Neural cell (in vitro differentiated cells): ENCODE results near the gene LPGAT1. TPM values are rescaled to one million over a fixed set of nuclear protein-coding genes. Genes with fewer than 3 reads are reported as not detected.

Source experiments
- H2AFZ ChIP-seq: fragments of 200-600, 300-800 bp; sonication (generic), shearing (Covaris generic); 2 replicates; pipeline ENCODE4 v1.6.0; 2014; ENCODE audit warnings: low read depth, mild to moderate bottlenecking, antibody characterized with exemption, low read length, moderate library complexity
- H3F3A ChIP-seq: fragments of 200-600 bp; shearing (Covaris generic); 2 replicates; pipeline ENCODE4 v1.6.1; 2016; ENCODE audit warnings: mild to moderate bottlenecking, moderate library complexity, mixed read lengths, antibody characterized with exemption, low read length; ENCODE audit not compliant: insufficient read depth, poor library complexity, severe bottlenecking
- H3K27ac ChIP-seq: fragments of 200-600, 300-800 bp; sonication (generic), shearing (Covaris generic); 2 replicates; pipeline ENCODE4 v1.5.1; 2014; ENCODE audit warnings: mild to moderate bottlenecking, low read length, moderate library complexity
- H3K27me3 ChIP-seq: fragments of 300-800, 200-600 bp; sonication (generic), shearing (Covaris generic); 2 replicates; pipeline ENCODE4 v1.6.0; 2014; ENCODE audit warnings: mild to moderate bottlenecking, low read depth, low read length, moderate library complexity; ENCODE audit not compliant: insufficient read depth
- H3K36me3 ChIP-seq: fragments of 300-800, 200-600 bp; sonication (generic), shearing (Covaris generic); 2 replicates; pipeline ENCODE4 v1.5.1; 2014; ENCODE audit warnings: mild to moderate bottlenecking, antibody characterized with exemption, low read length, moderate library complexity; ENCODE audit not compliant: insufficient read depth
- H3K4me2 ChIP-seq: fragments of 300-800, 200-600 bp; sonication (generic), shearing (Covaris generic); 2 replicates; pipeline ENCODE4 v1.6.0; 2014; ENCODE audit warnings: mild to moderate bottlenecking, low read length
- H3K4me3 ChIP-seq: fragments of 300-800, 200-600 bp; sonication (generic), shearing (Covaris generic); 2 replicates; pipeline ENCODE4 v1.5.1; 2014; ENCODE audit warnings: mild to moderate bottlenecking, low read length, moderate library complexity
- H3K79me2 ChIP-seq: fragments of 200-600 bp; shearing (Covaris generic); replicated peaks from 2 replicates; pipeline ENCODE4 v1.6.0; 2014; ENCODE audit warnings: mild to moderate bottlenecking, low read length, moderate library complexity; ENCODE audit not compliant: insufficient read depth
- H3K9ac ChIP-seq: fragments of 300-800, 200-600 bp; sonication (generic), shearing (Covaris generic); 2 replicates; pipeline ENCODE4 v1.6.1; 2016; ENCODE audit warnings: mild to moderate bottlenecking, low read length, mixed read lengths
- H3K9me2 ChIP-seq: fragments of 200-600 bp; shearing (Covaris generic); 2 replicates; pipeline ENCODE4 v1.6.1; 2016; ENCODE audit warnings: mild to moderate bottlenecking, low read length, mixed read lengths; ENCODE audit not compliant: insufficient read depth
- H3K9me3 ChIP-seq: fragments of 200-600, 300-800 bp; sonication (generic), shearing (Covaris generic); 2 replicates; pipeline ENCODE4 v1.6.1; 2016; ENCODE audit warnings: mild to moderate bottlenecking, mixed run types, low read length, moderate library complexity, mixed read lengths
- H4K20me1 ChIP-seq: fragments of 200-600 bp; shearing (Covaris generic); 2 replicates; pipeline ENCODE4 v1.6.1; 2016; ENCODE audit warnings: mild to moderate bottlenecking, mixed run types; ENCODE audit not compliant: insufficient read depth
- EP300 ChIP-seq: fragments of 450-650 bp; conservative IDR thresholded peaks from 2 replicates; pipeline ENCODE4 v1.6.1; 2014; ENCODE audit warnings: antibody characterized with exemption, mild to moderate bottlenecking, moderate library complexity; ENCODE audit not compliant: poor library complexity, severe bottlenecking
- EZH2 ChIP-seq: fragments of 200-600, 300-800 bp; shearing (Covaris generic), sonication (generic); IDR thresholded peaks from 2 replicates; pipeline ENCODE4 v1.6.1; 2014; ENCODE audit warnings: antibody characterized with exemption, low read length, borderline replicate concordance, mild to moderate bottlenecking; ENCODE audit not compliant: insufficient read depth, poor library complexity, severe bottlenecking
- MXI1 ChIP-seq: fragments of 450-650 bp; conservative IDR thresholded peaks from 2 replicates; pipeline ENCODE4 v1.6.1; 2014; ENCODE audit warnings: antibody characterized with exemption, mild to moderate bottlenecking; ENCODE audit not compliant: poor library complexity, severe bottlenecking
- POLR2AphosphoS5 ChIP-seq: IDR thresholded peaks from 2 replicates; pipeline ENCODE4 v1.6.1; 2012
- RAD21 ChIP-seq: fragments of 450-650 bp; conservative IDR thresholded peaks from 2 replicates; pipeline ENCODE4 v1.6.1; 2014; ENCODE audit warnings: antibody characterized with exemption, mild to moderate bottlenecking, moderate library complexity
- SMC3 ChIP-seq: fragments of 450-650 bp; conservative IDR thresholded peaks from 2 replicates; pipeline ENCODE4 v1.6.1; 2014; ENCODE audit warnings: antibody characterized with exemption, mild to moderate bottlenecking, moderate library complexity; ENCODE audit not compliant: poor library complexity
- TAF1 ChIP-seq: IDR thresholded peaks from 2 replicates; pipeline ENCODE4 v1.6.1; 2012; ENCODE audit warnings: low read depth
- polyA plus RNA-seq: library from polyadenylated mRNA; depleted of rRNA; stranded (reverse); fragments of >200 nt; gene quantifications from 2 replicates; pipeline ENCODE4 v1.2.3, GENCODE V29; 2014
- TF ChIP-seq, protein P1 (sequence below): fragments of 450-650 bp; IDR thresholded peaks from 2 replicates; pipeline ENCODE4 v1.5.1; 2014; ENCODE audit warnings: antibody characterized with exemption, mild to moderate bottlenecking, moderate library complexity; ENCODE audit not compliant: poor library complexity, severe bottlenecking

The LPGAT1 gene
- polyA plus RNA-seq, 1 donor from 2014 or later, result 53.1 TPM

DNA sequence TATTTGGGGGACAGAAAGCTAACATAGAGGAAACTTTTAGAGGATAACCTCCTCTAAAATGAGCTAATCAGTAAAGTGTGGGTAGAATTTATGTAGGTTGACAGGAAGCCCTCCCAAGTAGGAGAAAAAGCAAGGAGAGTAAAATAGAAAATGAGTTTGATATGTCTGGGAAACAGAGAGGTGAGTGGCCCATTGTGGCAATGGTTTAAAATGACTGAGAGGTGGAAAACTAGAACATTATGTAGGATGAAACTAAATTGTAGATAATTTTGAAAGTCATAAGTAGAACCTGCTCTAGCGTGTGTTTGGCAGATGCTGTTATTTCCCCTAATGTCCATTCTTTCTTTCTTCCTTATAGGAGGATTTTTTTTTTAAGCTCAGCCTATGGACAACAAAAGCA, 8.5 kb upstream of the LPGAT1 start:
- H3K27ac ChIP-seq, result no peak overlapping the region
- H3K4me3 ChIP-seq, result no peak overlapping the region
- no peaks in the 10 kb centered on the region for H3K9me2 ChIP-seq
- no peak overlapping the region for H3K4me2 ChIP-seq
- no peak overlapping the region for H2AFZ ChIP-seq
- H3K36me3 ChIP-seq, result no peaks in the 10 kb centered on the region
- TF ChIP-seq RAD21 (no peak), TAF1 (no peak), MXI1 (no peak)
- TF ChIP-seq, protein P1, sequence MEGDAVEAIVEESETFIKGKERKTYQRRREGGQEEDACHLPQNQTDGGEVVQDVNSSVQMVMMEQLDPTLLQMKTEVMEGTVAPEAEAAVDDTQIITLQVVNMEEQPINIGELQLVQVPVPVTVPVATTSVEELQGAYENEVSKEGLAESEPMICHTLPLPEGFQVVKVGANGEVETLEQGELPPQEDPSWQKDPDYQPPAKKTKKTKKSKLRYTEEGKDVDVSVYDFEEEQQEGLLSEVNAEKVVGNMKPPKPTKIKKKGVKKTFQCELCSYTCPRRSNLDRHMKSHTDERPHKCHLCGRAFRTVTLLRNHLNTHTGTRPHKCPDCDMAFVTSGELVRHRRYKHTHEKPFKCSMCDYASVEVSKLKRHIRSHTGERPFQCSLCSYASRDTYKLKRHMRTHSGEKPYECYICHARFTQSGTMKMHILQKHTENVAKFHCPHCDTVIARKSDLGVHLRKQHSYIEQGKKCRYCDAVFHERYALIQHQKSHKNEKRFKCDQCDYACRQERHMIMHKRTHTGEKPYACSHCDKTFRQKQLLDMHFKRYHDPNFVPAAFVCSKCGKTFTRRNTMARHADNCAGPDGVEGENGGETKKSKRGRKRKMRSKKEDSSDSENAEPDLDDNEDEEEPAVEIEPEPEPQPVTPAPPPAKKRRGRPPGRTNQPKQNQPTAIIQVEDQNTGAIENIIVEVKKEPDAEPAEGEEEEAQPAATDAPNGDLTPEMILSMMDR, result no peak
- H3K9ac ChIP-seq, result no peak overlapping the region
- H3K79me2 ChIP-seq, result no peaks in the 10 kb centered on the region
- no peaks in the 10 kb centered on the region for H3F3A ChIP-seq
- H3K27me3 ChIP-seq, result no peaks in the 10 kb centered on the region
- H3K9me3 ChIP-seq, result no peaks in the 10 kb centered on the region
- H4K20me1 ChIP-seq, result no peaks in the 10 kb centered on the region

DNA sequence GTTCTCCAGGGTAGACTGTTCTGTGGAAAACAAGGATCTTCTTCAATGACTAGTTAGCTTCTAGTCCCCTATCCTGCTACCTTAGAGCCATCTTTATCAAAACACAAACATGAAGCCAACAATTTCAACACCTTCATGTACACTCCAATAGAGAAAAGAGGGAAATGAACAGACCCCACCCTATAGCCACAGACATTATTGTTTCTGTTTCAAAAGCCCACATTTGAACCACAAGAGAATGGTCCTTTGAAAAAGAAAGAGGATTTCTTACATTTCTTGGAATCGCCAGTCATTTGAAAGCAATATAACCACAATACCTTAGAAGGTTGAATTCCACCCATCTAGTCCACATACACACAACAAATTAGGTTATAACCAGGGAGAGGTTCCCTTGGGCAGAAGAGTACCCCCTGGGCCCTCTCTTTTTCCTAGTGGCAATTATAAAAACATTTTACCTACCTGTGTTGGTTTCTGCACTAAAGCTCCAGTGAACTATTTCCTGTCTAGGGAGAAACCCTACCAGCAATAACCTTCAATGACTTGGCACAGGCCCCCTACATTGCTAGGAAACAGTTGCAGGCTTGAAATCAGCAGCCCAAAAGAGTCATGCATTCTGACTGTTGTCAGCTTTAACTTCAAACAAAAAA, 2.7 kb upstream of the LPGAT1 start:
- Histone ChIP-seq H2AFZ (no peak overlapping the region), H3K9me2 (no peaks in the 10 kb centered on the region)

DNA sequence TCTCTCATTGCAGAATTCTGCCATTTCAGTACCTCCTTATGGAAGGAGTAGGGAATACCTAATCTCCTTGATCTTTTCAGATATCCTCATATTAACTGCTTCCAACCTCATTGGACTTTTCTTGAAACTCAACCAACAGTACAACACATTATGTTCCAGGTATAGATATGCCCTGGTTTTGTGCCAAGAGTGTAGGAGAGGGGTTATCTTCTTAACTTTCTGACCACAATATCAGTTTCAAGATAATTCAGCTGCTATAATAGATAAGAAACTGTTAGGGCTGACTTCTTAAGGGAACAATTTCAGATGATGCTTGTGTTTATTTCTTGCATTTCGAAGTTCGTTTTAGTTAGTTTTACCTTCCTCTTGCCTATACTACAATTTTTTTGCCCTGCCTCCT, 2.1 kb upstream of the LPGAT1 start:
- H3K4me3 ChIP-seq, result no peak overlapping the region
- no peak overlapping the region for H3K4me2 ChIP-seq
- TF ChIP-seq POLR2AphosphoS5 (no peak), SMC3 (no peak), EZH2 (no peak), RAD21 (no peak), TAF1 (no peak)
- TF ChIP-seq, protein P1, result no peak
- no peaks in the 10 kb centered on the region for H3K27me3 ChIP-seq
- peaks cover 21% of the 10 kb centered on the region for H3K79me2 ChIP-seq
- no peaks in the 10 kb centered on the region for H3F3A ChIP-seq
- H3K36me3 ChIP-seq, result no peaks in the 10 kb centered on the region
- no peaks in the 10 kb centered on the region for H4K20me1 ChIP-seq
- H3K9me2 ChIP-seq, result no peaks in the 10 kb centered on the region
- H3K9ac ChIP-seq, result no peak overlapping the region
- H3K27ac ChIP-seq, result no peak overlapping the region
- no peak overlapping the region for H2AFZ ChIP-seq
- no peaks in the 10 kb centered on the region for H3K9me3 ChIP-seq

More for the DNA sequence above, 2.7 kb upstream of the LPGAT1 start:
- Histone ChIP-seq H3K79me2 (peaks cover 14% of the 10 kb centered on the region), H3K4me3 (no peak overlapping the region), H3F3A (no peaks in the 10 kb centered on the region), H3K9ac (no peak overlapping the region), H3K27ac (no peak overlapping the region), H3K36me3 (no peaks in the 10 kb centered on the region), H3K4me2 (no peak overlapping the region), H3K27me3 (no peaks in the 10 kb centered on the region), H4K20me1 (no peaks in the 10 kb centered on the region), H3K9me3 (no peaks in the 10 kb centered on the region)
- TF ChIP-seq EP300 (no peak), MXI1 (no peak), POLR2AphosphoS5 (no peak)
